ENCODE data around the gene CLCF1.

The CLCF1 gene

DNA sequence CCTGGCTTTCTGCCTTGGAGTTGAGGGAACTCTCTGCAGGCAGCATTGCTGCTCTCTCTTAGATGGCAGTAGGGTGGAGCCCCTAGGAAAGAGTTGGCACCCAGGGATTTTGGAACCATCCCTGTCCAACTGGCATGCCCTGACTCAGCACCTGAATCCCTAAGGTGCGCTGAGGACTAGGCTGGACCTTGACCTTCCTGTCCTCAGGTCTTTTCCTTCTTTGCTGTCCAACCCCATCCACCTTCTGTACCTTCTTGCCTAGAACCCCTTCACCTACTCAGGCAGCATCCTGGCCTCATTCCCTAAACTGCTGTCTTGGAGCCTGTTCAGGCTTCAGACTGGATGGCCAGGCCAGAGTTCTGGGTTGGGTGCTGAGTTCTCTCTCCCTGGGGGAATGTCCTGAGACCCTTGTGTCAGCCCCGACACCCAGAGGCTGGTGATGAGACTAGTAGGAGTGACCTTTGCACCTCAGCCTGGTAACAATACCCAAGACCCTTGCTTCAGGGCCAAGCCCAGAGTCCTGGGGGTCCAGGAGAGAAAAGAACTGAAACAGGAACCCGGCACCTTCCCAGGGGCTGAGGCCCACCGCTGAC, 17.5 kb downstream of the CLCF1 start:
- no peak for DNase-seq

DNA sequence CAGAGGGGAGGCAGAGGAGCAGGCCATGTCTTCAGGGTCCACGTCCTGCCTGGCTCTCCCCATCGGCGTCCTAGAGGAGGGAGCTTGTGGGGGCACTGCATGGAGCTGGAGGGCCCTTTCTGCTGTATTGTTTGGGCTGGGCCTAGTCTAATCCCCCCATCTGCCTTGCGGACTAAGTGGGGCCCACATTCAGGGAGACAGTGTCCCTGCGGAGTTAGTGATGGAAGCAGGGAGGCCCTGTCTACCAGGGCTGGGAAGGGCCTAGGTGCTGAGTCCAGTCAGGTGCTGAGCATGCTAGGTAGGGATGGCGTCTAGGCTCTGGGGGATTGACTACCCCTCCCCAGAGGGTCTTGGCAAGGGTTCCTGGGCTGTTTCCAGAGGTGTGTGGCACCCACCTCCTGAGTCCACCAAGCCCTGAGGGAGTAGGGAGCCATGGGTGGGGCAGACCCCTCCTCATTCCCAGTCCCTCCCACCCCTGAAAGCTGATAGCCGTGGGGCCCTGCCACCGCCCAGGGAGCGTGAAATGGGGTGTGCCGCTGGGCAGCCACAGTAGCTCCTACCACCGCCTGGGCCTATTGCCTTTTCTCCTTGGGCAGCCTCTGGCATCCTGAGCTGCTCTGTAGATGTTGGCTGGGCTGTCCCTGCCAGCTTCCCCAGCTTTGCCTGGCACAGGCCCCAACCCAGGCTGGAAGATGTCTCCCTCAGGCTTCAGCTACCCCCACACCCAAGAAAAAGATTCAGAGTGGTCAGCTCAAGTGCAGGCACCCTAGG, 18.2 kb downstream of the CLCF1 start:
- no peak for DNase-seq

DNA sequence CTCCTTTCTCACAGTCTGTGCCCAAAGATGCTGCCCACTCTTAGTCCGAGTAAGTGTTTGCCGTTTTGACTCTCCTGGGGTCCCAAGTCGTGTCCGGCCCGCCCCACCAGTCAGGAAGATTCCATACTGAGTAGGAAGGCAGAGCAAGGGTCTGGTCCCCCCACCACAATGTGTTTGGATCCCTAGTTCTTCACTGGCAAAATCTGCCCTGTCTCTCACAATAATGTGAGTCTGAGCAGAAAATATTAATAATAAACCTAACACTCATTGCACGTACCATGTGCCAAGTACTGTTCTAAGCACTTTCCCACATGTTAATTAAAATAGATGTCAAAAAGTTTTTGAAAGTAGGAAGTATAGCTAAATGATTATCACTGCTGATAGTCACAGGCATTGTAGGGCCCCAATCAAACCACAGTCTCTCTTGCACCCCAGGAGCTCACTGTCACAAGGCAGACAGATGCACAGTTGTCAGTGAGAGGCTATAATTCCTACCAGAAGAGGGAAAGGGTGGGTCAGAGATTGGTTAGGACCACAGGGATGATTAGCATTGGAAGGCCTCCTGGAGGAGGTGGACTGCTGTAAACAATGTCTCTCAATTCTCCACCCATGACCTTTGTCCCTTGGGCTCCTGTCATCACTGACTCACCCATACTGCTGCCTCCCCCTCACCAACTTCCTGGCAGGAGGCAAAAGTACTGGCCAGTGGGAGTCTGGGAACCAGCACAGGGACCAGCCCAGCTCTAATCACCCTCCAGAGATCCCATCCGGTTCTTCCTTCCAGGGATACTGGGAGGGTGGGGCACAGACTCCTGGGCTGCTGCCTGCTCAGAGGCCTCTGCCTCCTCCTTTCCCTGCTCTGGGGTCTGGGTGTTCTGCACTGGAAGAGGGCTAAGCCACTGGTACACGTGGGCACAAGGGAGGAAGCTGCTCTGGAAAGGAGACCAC, 19.0 kb downstream of the CLCF1 start:
- DNase-seq: peak; percentile 92

DNA sequence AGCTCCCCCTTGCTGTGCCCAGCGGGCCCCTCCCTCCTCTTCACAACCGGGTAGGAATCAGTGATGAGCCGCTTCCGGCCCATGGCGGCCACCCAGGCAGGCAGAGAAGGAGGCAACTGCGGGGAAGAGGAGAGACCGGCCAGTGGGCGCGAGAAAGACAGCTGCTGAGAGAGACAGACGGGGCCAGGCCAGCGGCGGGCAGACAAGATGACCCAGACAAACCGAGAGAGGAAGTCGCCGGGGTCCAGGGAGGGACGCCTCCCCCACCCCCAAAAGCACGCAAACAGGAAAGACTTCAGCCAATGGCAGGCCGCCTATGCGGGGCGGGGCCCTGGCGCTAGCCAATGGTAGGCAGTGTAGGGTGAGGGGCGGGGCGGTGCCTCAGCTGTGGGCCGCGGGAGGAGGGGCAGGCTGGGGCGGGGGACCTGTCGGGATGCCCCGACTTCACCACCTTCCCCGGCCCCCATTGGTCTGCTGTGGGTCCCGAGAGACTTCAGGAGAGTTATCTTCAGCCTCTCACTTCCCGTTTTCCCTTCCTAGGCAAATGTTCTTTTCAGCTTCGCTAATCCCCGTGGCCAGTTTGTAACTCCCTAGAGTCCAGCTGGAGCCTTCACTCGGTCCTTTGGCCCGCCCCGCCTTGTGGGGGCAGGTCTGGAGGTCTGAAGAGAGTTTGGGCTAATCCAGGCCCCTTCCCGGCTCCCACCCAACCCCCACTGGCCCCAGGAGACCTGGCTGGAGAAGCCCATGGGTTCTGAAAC, 19.9 kb downstream of the CLCF1 start, which contains the start of gene POLD4:
Gene POLD4, minus strand, starts transcription at position 230 of the 758 bp plus-strand sequence. Its CDS starts 147 bp downstream, at position 83.
- DNase-seq: peak; percentile 96

DNA sequence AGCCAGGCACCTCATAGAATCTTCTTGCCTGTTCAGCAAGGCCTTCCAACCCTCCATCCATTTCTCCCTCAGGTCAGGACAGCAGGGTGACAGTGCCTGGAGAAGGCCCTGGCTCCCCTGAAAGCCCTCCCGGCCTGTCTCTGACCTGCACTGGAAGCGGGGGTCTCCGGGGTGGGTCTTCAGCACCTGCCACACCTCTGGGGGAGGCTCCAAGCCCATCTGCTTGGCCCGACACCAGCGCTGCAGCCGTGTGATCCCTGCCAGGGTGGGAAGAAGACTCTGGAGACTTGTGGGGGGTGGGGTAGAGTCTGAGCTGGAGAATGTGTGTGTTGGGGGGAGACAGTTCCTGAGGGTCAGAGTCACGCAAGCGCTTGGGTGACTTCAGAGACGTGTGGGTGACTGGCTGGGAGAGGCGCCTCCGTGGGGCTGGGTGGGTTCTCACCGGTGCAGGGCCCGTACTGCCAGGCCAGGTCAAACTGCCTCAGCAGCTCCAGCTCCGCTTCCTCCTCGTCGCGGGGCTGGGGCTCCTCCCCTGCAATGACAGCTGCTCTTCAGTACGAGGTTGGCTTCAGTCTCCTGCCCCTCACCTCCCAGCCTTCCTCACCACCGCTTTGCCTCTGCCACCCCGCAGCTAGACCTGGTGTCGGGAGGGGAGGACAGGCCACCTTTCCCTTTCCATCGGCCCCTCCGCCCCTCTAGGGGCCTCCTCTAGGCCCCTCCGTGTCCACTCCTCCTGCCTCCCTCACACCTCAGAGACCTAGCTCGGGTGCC, 20.7 kb downstream of the CLCF1 start:
- DNase-seq: no peak

DNA sequence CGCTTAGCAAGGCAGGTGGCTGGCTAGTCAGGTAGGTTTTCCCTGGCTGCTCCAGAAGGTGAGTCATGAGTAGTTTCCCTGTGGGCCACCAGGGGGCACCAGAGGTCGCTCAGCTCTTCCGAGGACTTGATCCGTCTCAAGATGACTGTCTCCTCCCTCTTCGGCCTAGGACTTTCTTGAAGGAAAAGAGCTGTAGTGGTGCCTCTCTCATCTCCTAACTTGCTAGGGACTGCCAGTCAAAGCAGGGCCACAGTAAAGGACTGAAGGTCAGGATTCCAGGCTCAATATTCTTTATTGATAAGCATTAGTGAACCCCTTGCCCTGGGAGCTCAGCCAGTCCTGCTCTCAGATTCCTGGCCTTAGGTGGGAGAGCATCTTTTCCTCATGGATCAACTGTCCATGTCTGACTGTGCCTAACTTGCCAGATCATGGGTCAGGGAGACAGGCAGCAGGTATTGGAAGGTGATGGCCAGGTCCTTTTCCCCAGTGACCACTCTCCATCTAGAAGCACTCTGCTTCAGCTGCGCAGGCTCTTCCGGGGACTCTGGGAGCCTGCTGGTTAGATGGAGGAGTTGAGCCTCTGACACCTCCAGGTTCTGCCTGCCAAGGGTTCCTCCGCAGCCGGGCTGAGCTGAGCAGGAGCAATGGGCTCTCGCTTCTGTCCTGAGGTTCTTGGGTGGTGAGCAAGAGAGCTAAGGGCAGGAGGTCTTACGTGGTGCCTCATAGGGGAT, 22.0 kb downstream of the CLCF1 start:
- DNase-seq: peak; percentile 71

DNA sequence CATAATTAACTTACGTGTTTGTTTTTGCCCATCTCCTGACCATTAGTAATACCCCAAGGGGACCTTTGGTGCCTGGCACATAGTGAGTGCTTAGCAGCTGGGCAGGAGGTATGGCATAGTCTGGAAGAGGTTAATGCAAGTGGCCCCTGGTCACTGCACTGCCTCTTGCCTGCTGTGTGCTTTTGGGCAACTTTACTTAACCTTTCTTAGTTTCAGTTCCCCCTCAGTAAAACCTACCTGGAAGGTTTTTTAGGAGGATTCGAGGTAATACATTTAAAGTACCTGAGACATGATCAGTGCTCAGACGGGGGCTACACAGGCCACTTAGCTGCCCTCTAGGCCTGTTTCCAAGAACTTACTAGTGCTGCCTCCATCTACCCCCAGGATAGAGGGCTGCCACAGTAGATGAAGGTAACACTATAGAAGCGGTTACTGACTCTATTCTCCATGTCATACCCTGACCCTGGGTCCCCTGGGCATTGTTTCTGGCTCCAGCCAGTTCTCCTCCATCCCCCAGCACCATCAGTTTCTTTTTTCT, 23.4 kb downstream of the CLCF1 start:
- DNase-seq: no peak

DNA sequence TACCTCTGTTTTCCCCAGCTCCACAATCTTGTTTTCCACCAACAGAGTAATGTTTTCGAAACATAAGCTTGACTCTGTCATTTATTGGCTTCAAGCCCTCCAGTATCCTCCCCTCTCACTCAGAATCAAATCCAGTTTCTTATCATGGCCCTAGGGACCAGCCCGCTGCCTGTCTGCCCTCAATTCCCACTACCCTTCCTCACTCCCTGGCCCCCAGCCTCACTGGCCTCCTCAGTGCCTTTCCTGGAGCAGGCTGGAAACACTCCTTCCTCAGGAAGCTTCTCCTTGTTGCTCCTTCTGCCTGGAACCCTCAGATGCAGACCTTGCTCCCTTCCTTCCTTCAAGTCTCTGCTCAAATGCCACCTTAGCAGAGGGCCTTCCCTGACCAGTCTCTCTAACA, 23.9 kb downstream of the CLCF1 start:
- no peak for DNase-seq

DNA sequence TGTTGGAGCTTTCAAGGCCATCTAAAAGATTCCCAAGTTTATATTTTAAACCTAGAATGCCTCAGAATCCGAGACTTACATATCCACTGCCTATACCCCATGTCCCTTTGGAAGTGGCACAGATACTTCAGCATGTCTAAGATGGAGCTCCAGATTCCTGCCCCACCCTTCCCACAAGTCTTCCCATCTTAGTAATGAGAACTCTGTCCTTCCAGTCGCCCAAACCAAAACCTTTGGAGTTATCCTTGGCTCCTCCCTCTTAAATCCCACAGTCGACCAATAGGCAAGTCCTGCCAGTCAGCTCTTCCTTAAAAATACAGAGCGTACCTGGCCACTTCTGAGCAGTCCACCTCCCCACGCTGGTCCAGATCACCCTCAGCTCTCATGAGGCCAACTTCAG, 24.4 kb downstream of the CLCF1 start:
- no peak for DNase-seq

DNA sequence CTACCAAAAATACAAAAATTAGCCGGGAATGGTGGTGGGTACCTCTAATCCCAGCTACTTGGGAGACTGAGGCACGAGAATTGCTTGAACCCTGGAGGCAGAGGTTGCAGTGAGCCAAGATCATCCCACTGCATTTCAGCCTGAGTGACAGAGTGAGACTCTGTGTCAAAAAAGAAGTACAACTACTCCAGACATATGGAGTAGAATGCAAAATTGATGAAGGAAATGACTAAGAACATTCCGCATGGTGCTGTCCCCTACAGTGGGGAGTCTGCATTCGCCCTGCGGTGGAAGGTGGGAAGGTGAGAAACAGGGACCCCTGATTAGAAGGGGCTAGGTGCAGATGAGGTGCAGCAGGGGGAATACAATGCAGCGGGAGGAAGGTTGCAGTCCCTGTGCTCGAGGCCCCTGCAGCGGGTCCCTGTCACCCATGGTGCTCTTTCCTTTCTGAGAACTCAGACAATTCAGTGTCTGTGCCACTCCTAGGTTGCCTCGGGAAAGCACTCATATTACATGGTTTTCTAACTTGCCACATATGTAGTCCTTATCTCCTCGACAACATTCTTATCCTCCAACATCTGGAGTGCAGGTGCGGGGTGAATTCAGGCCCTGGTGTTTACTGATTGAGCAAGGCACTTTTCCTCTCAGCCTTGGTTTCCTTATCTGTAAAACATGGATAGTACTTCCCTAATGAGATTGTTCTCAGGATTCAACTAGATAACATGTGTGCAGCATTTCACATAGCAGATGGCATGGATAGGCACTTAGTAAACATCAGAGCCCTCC, 25.2 kb downstream of the CLCF1 start:
- no peak for DNase-seq

DNA sequence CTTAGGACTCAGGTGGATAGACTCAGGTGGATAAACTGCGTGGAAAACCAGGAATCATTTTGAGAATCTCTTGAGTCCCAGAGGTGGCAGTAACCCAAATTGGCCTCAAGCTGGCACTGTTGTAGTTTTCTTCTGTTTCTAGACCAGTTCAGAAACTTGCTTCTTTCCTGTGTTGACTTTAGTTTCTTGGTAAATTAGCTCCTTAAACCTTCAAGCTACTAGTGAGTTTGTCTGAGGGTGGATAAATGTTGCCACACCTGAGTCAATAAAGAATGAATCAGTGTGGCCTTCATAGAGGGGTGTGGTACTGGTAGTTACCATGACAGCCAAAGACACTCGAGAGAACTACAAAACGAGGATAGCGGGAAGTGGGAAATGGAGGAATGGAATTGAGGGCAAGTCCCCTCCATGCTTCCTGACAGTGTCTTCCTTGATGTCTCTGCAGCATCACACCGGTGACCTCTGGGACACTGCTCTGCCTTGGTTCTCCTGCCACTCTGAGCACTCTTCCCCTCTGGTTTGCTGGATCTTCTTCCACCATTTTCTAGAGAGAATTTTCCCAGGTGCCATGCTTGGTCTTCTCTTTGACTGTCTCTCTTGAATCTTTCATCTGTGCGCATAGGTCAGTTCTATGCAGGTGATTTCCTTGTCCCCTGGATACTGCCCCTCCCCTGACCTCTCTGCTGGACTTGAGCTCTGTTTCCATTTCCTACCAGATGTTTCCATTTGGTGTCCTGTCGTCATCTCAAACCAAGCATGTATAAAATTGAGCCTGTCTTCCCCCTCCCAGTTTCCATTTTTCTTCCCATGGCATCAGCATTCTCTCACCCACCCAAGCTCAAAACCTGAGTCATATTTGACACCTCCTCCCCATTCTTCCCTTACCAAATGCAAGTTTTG, 27.2 kb downstream of the CLCF1 start:
- DNase-seq: peak; percentile 56

DNA sequence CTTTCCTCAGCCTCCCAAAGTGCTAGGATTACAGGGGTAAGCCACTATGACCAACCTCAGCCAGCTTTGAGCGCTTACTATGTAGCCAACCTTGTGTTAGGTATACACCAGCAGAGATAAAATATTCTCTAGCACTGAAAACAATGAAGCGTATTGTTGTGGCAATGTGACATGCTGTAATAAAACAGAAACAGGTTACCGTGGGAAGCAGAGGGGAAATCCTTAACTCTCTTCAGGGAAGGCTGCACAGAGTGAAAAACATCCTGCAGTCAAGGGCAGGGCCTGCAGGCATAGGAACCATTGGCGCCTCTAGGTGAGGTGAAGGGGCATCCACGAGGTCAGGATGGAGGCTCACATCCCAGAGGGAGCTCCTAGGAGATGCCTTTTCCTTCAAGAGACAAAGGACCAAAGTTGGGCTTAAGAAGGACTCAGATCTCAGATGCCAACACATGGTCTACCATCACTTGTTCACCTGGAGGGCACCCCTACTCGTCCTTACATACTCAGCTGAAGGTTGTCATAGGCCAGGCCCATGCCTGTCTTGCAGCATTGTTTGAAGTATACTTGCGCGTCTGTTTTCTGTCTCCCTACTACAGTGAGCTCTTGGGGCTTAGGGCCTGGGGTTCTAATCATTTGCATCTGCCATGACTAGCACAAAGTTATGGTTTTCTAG, 28.0 kb downstream of the CLCF1 start:
- DNase-seq: no peak

DNA sequence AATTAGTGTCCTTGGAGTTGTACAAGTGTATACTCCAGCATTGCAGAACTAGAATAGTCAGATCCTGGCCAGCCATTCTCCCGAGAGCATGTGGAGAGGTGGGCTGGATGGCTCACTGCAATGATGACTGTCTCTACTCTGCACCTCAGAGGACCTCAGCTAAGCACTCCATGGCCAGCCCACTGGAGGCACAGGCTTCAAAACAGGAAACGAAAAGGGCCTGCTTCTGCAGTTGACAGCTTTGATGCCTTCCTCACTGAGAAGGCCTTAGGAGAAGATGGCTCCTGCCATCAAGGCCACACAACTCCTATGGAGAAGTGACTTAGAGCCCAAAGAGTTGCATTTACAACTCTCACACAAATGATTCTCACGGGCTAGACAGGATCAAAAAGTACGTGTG, 29.1 kb downstream of the CLCF1 start:
- no peak for DNase-seq

DNA sequence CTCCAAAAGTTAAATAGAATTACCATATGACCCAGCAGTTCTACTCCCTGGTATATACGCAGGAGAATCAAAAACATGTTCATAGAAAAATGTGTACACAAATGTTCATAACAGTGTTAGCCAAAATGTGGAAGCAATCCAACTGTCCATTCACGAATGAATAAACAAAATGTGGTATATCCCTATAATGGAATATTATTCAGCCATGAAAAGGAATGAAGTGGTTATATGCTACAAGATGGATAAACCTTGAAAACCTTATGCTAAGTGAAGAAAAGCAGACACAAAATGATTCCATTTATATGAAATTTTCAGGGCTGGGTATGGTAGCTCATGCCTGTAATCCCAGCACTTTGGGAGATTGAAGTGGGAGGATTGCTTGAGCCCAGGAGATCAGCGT, 36.1 kb downstream of the CLCF1 start:
- DNase-seq: no peak

DNA sequence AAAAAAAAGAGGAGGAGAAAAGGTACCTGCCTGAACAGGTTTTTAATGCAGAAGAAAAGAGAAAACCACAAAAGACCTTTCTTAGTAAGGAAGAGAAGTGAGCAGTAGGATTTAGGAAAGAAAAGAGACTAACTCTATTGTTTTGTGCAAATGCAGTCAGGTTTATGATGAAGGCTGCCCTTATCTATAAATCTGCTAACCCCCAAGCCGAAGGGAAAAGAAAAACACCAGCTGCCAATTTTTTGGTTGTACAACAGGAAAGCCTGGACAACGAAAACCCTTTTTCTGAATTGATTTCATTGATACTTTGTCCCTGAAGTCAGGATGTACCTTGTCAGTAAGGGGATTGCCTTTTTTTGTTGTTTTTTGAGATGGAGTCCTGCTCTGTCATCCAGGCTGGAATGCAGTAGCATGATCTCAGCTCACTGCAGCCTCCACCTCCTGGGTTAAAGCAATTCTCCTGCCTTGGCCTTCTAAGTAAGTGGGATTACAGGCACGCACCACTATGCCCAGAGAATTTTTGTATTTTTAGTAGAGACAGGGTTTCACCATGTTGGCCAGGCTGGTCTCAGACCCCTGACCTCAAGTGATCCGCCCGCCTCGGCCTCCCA, 41.2 kb downstream of the CLCF1 start:
- DNase-seq: no peak

DNA sequence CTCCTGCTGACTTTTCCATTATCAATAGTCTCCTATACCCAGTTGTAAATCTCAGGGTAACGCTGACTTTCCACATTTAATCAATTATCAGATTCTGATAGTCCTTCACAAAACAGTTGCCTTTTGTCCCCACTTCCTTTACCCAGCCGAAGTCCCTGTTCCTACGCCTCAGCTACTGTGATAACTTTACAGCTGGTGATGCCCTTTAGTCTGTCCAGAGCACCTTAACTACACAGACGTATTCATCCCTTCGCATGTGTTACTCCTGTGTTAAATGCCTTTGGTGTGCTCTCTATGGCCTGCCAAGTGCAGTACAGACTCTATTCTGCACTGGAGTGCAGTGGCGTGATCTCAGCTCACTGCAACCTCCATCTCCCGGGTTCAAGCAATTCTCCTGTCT, 49.9 kb downstream of the CLCF1 start:
- DNase-seq: no peak

DNA sequence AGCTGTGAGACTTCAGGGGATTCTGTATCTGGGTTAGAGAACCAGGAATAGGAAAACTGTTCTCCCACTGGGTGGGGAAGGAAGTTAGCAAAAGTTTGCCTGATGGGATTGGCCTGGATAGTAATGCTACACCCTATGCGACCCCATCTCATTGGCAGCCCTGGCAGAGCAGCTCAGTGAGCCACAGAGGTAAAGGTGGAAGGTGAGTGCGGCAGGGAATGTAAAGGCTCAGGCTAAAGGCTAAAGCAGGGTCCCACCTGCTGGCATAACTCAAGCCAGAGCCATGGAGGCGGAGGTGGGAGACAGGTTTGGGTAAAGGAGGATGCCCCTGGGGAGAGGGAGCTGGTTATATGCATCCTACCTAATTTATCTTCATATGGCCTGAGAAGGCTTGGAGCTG, 51.3 kb downstream of the CLCF1 start:
- no peak for DNase-seq

DNA sequence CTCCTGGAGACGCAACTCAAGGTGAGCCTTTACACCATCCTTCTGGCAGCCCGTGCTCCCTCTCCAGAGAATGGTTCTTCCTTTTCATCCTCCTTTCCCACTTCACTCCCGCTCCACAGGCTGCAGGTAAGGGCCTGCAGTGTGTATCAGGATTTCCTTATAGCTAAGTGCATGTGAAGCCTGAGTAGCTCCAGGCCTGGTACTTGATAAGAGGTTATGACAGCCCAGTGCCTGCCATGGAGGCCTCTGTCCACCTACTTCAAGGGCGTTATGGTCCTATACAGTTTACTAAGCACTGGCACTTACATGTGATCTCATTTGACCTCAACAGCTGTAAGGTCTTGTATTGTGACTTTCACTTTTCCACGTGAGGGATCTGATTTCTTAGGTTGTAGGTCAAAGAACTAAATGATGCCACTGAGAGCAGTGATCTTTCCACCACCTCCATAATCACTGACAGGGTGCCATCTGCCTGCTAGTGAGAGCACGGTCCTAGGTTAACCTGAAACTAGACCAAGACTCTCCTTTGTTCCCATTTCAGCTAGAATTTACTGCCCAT, 52.0 kb downstream of the CLCF1 start:
- DNase-seq: no peak
